Bronchial epithelial cell (primary cell): Measurements from ENCODE around the gene OTOP3. TPM values are rescaled to one million over a fixed set of nuclear protein-coding genes. Genes with fewer than 3 reads are reported as not detected.
A peak's percentile ranks its signal among the peaks of the same experiment; 100 is the strongest.

Experiments used
- DNase-seq: peaks from one replicate; pipeline ENCODE4 v3.0.0-alpha.2; 2010; ENCODE audit warnings: low read depth
- FAIRE-seq: peaks from 2 replicates; lab custom pipeline; 2011; peaks lifted over from hg19 to GRCh38; lab: Jason Lieb, UNC
- H3K27me3 ChIP-seq: 2 replicates; pipeline ENCODE4 v1.5.1; 2011; ENCODE audit warnings: low read length; ENCODE audit not compliant: control insufficient read depth, insufficient read depth
- H3K36me3 ChIP-seq: 2 replicates; pipeline ENCODE4 v1.5.1; 2011; ENCODE audit warnings: low read length; ENCODE audit not compliant: control insufficient read depth, insufficient read depth
- H3K4me3 ChIP-seq: 2 replicates; pipeline ENCODE4 v1.5.1; 2011; ENCODE audit warnings: mild to moderate bottlenecking, low read depth, low read length, control low read depth
- total RNA-seq: library from RNA; depleted of rRNA; stranded (reverse); fragments of >200 nt; gene quantifications from 2 replicates; pipeline ENCODE4 v1.2.1, GENCODE V29; 2014
- TF ChIP-seq, protein P1 (sequence below): IDR thresholded peaks from 2 replicates; pipeline ENCODE4 v1.5.1; 2011; ENCODE audit warnings: mild to moderate bottlenecking, moderate library complexity, low read length, control low read depth, inconsistent platforms; ENCODE audit not compliant: insufficient read depth, severe bottlenecking

OTOP3 gene
- total RNA-seq, 1 donor from 2014 or later: under 0.01 TPM

- Histone ChIP-seq H3K36me3 (no peaks in the 10 kb centered on the region), H3K27me3 (no peaks in the 10 kb centered on the region), H3K4me3 (no peak overlapping the region)
- TF ChIP-seq, protein P1, sequence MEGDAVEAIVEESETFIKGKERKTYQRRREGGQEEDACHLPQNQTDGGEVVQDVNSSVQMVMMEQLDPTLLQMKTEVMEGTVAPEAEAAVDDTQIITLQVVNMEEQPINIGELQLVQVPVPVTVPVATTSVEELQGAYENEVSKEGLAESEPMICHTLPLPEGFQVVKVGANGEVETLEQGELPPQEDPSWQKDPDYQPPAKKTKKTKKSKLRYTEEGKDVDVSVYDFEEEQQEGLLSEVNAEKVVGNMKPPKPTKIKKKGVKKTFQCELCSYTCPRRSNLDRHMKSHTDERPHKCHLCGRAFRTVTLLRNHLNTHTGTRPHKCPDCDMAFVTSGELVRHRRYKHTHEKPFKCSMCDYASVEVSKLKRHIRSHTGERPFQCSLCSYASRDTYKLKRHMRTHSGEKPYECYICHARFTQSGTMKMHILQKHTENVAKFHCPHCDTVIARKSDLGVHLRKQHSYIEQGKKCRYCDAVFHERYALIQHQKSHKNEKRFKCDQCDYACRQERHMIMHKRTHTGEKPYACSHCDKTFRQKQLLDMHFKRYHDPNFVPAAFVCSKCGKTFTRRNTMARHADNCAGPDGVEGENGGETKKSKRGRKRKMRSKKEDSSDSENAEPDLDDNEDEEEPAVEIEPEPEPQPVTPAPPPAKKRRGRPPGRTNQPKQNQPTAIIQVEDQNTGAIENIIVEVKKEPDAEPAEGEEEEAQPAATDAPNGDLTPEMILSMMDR: no peak
- DNase-seq (no peak), FAIRE-seq (peak; percentile 98)
Measured at GRCh38 chr17:74916851-74917199, 18.9 kb upstream of the OTOP3 start.

DNA sequence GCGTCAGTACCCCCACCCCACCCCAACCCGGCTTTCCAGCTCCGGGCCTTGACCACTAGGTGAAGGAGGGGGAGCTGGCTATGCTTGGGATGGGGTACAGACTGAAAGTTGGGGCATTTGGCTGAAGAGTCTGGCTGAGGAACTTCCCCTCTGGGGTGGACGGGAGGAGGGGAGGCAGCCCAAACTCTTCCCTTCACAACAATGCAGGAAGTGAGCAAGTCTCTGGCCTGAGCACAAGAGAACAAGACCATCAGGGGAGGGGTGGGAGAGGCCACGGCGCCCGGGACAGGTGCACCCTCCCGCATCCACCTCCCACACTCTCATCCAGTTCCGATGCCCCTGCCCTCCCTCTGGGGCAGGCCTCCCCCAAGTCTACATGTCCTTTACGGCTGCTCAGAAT is 18.3 kb upstream of the OTOP3 start:
- Histone ChIP-seq H3K4me3 (no peak overlapping the region), H3K36me3 (no peaks in the 10 kb centered on the region), H3K27me3 (no peaks in the 10 kb centered on the region)
- DNase-seq (no peak), FAIRE-seq (no peak)
- TF ChIP-seq, protein P1: no peak

DNA sequence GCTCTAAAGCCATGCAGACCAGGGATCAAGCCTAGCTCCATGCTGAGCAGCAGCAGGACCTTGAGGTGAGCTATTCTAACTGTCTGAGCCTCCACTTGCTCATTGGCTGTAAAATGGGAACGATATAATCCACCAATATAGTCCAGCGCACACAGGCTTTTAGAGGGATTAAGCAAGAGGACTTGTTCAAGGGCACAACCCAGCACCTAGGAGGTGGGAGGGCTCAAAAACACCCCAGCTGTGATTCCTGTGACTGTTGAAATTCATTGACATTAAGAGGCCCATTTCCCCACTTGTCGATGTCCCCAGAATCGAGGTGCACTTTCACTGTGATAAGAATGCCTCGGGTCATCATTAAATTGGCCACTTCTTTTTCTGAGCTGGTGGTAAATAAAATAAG is 16.8 kb upstream of the OTOP3 start:
- Histone ChIP-seq H3K36me3 (no peaks in the 10 kb centered on the region), H3K4me3 (no peak overlapping the region), H3K27me3 (peaks cover 2% of the 10 kb centered on the region)
- no peak for DNase-seq
- TF ChIP-seq, protein P1: no peak
- FAIRE-seq: no peak

- TF ChIP-seq, protein P1: no peak
- no peak overlapping the region for H3K4me3 ChIP-seq
- peaks cover 9% of the 10 kb centered on the region for H3K27me3 ChIP-seq
- H3K36me3 ChIP-seq: no peaks in the 10 kb centered on the region
- FAIRE-seq (no peak), DNase-seq (no peak)
Measured at GRCh38 chr17:74919440-74920305, 16.0 kb upstream of the OTOP3 start.

DNA sequence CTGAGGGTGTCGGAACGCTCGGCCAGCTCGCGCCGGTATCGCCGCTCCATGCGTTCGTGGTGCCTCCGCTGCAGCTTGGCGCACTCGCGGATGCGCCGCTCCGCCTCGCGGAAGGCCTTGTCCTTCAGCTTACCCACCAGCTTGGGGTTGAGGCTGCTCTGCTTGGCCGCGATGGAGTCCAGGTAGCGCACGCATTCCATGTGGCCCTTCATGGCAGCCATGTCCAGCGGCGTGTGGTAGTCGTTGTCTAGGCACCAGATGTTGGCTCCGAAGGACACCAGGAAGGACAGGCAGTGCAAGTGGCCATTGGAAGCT is 15.4 kb upstream of the OTOP3 start:
- peaks cover 14% of the 10 kb centered on the region for H3K27me3 ChIP-seq
- FAIRE-seq: no peak
- H3K36me3 ChIP-seq: no peaks in the 10 kb centered on the region
- TF ChIP-seq, protein P1: no peak
- DNase-seq: no peak
- H3K4me3 ChIP-seq: no peak overlapping the region

DNA sequence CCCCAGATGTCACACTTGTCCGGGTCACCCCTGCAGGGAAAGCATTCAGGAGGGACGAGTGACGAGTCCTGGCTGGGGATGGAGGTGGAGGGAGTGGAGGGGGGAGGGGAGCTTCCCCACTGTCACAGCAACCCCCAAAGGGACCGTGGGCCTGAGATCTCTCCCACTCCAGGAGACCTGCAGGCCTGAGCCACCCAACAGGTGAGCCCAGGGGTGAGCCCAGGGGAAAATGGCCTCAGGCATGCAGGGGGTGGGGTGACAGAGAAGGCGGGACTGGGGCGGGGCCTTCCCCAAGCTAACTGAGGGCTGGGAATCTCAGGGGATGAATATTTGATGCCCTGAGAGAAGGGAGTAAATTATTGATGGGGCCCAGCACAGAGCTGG is 15.1 kb upstream of the OTOP3 start:
- DNase-seq (no peak), FAIRE-seq (no peak)
- Histone ChIP-seq H3K36me3 (no peaks in the 10 kb centered on the region), H3K27me3 (peaks cover 14% of the 10 kb centered on the region), H3K4me3 (no peak overlapping the region)
- TF ChIP-seq, protein P1: no peak
